Breast epithelium (tissue), 4 donors: ENCODE results near the gene CDK2. TPM values are rescaled to one million over a fixed set of nuclear protein-coding genes. Genes with fewer than 3 reads are reported as not detected.

Experiments
- DNase-seq, 2 donors: peaks; one replicate each; pipeline ENCODE4 v3.0.0-alpha.2; 2019; ENCODE audit warnings: low spot score in 2 of 2
- H3K27ac ChIP-seq, 2 donors: fragments of 200-600 bp; sonication (generic) in 1 of 2; one replicate each; pipeline ENCODE4 v1.5.1; 2016 to 2019; ENCODE audit warnings: mild to moderate bottlenecking in 1 of 2
- H3K27me3 ChIP-seq, 2 donors: fragments of 200-600 bp; sonication (generic) in 1 of 2; one replicate each; pipeline versions ENCODE4 v1.5.1 to v1.6.0; 2017 to 2019; ENCODE audit warnings: control low read depth in 1 of 2, mild to moderate bottlenecking in 1 of 2
- H3K36me3 ChIP-seq: fragments of 200-600 bp; one replicate; pipeline ENCODE4 v1.5.1; 2019
- H3K4me1 ChIP-seq, 2 donors: fragments of 200-600 bp; sonication (generic); one replicate each; pipeline ENCODE4 v1.5.1; 2016 to 2019; ENCODE audit warnings: control low read depth in 1 of 2
- H3K4me3 ChIP-seq, 3 donors: fragments of 200-600 bp; sonication (generic); 1 replicate in 2 of 3; 2 replicates in 1 of 3; pipeline ENCODE4 v1.5.1; 2016 to 2019; ENCODE audit warnings: mild to moderate bottlenecking in 3 of 3, moderate library complexity in 2 of 3
- H3K9me3 ChIP-seq, 2 donors: fragments of 200-600 bp; sonication (generic) in 1 of 2; one replicate each; pipeline ENCODE4 v1.5.1; 2016 to 2019; ENCODE audit warnings: control low read depth in 1 of 2
- POLR2A ChIP-seq: fragments of 450-650 bp; IDR thresholded peaks from one replicate; pipeline ENCODE4 v1.6.1; 2016; ENCODE audit warnings: antibody characterized with exemption, mild to moderate bottlenecking, moderate library complexity
- POLR2AphosphoS5 ChIP-seq, 3 donors: sonication (generic); formaldehyde crosslinking; IDR thresholded peaks; one replicate each; pipeline ENCODE4 v1.6.1; 2017; ENCODE audit warnings: antibody characterized with exemption in 3 of 3
- intact Hi-C: fragments of 100-400 bp; cut with DNase I; formaldehyde crosslinking; loops from one replicate; pipeline ENCODE4 v1.15.1; 2023; ENCODE audit warnings: low total_unique reads
- total RNA-seq, 3 donors: library from RNA; depleted of rRNA; stranded (reverse); fragments of >200 nt; gene quantifications; one replicate each; pipeline ENCODE4 v1.1.0, GENCODE V29; 2016
- TF ChIP-seq, protein P1 (sequence below), 3 donors: fragments of 450-650 bp; IDR thresholded peaks; one replicate each; pipeline ENCODE4 v1.5.1; 2016 to 2017; ENCODE audit warnings: antibody characterized with exemption in 3 of 3, mild to moderate bottlenecking in 3 of 3, moderate library complexity in 3 of 3

The CDK2 gene
- total RNA-seq, 3 donors from 2014 or later, result 8.2 to 27.2 (median 27.1) TPM

DNA sequence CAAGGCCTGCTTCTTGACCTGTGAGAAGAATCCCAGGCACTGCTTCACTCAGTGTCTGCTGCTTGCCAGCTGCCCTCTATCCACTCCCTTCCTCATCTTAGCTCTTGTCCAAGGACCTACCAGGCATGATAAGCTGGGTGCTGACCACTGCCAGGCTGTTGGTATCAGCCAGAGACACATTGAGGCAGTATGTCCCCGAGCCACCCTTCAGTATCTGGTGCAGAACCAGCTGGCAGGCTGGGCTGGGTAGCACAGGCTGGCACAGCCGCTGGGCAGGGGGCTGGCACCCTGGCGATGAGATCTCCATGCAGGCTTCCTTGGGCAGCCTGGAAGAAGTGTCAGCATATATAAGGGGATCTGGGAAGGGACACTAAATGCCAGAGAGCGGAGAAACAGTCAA, 11.3 kb upstream of the CDK2 start:
- no peak for DNase-seq
- no peaks in the 10 kb centered on the region for H3K9me3 ChIP-seq
- no peaks in the 10 kb centered on the region for H3K36me3 ChIP-seq
- TF ChIP-seq, protein P1, sequence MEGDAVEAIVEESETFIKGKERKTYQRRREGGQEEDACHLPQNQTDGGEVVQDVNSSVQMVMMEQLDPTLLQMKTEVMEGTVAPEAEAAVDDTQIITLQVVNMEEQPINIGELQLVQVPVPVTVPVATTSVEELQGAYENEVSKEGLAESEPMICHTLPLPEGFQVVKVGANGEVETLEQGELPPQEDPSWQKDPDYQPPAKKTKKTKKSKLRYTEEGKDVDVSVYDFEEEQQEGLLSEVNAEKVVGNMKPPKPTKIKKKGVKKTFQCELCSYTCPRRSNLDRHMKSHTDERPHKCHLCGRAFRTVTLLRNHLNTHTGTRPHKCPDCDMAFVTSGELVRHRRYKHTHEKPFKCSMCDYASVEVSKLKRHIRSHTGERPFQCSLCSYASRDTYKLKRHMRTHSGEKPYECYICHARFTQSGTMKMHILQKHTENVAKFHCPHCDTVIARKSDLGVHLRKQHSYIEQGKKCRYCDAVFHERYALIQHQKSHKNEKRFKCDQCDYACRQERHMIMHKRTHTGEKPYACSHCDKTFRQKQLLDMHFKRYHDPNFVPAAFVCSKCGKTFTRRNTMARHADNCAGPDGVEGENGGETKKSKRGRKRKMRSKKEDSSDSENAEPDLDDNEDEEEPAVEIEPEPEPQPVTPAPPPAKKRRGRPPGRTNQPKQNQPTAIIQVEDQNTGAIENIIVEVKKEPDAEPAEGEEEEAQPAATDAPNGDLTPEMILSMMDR (IDR thresholded peaks at IDR 0.05), result no peak
- no peak for TF ChIP-seq POLR2A
- TF ChIP-seq POLR2AphosphoS5 (IDR thresholded peaks at IDR 0.05), result no peak
- H3K27ac ChIP-seq, result peak overlapping the region in 1 of 2 donors; percentile 7
- H3K4me1 ChIP-seq, result no peaks in the 10 kb centered on the region
- intact Hi-C loops, result no loop called here
- H3K27me3 ChIP-seq, result no peaks in the 10 kb centered on the region
- H3K4me3 ChIP-seq, result no peak overlapping the region

DNA sequence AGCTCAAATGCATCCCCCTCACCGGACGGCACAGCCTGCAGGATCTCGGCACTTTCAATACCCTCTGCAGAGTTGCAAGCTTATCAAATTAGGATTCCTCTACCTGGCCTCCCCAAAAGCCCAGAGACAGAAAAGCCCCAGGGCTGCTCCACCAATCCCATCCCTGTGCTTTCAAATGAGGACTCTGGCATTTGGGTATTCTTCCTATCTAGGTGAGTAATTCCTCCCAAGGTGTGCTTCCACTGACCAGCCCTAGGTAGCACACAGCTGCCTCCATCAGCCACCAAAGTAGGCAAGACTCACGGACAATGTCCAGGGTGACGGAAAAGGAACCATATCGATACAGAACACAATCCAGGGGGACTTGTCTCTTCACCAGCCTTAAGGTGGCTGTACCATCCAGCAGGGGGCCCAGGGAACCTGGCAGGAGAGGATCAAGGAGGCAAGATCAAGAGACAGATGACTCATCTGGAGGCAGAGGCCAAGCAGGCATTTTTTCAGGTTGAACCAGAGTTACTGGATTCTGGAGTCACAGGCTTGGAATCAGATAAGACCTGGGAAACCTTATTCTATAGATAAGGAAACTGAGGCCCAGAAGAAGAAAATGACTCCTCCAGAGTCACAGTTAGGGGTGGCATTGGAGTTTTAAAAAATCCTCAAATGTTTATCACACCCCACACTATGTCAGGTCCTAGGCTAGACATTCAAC, 10.7 kb upstream of the CDK2 start:
- no peak overlapping the region for H3K4me3 ChIP-seq
- DNase-seq, result no peak
- peak overlapping the region in 1 of 2 donors; percentile 7 for H3K27ac ChIP-seq
- H3K27me3 ChIP-seq, result no peaks in the 10 kb centered on the region
- intact Hi-C loops, result no loop called here
- no peaks in the 10 kb centered on the region for H3K36me3 ChIP-seq
- no peaks in the 10 kb centered on the region for H3K9me3 ChIP-seq
- TF ChIP-seq, protein P1 (IDR thresholded peaks at IDR 0.05), result peak in 1 of 3 donors; percentile 13
- TF ChIP-seq POLR2AphosphoS5 (IDR thresholded peaks at IDR 0.05), result no peak
- no peaks in the 10 kb centered on the region for H3K4me1 ChIP-seq

DNA sequence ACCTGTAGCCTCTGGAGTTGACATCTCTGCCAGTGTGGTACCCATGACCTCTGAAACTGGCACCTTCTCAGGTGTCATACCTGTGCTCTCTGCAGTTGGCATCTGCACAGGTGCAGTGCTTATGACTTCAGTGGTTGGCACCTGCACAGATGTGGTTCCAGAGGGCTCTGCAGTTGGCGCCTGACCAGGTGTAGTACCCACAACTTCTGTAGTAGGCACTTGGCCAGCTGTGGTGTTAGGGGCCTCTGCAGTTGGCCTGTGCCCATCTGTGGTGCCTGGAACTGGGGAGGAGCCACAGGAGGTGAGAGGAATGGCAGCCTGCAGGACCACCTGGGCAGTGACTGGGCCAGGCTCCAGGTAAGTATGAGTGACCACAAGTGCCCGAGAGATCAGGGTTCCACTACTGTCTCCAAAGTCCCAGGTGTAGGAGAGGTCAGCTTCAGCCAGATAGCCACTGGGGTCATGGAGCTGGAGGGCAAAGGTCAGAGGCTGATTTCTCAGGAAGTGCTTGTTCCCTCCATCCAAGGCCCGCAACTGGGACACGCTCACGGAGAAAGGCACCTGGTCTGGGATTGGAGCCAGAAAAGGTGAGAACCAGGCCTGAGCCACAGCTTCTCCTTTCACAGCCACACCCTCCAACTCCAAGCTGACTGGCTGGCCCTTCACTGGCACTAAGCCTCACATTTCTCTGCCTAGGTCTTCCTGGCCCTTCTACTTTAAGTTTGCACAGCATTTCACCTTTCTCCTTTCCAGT, 9.3 kb upstream of the CDK2 start:
- Histone ChIP-seq H3K36me3 (no peaks in the 10 kb centered on the region), H3K27ac (peak overlapping the region; percentile 6 to 25), H3K4me1 (no peaks in the 10 kb centered on the region), H3K4me3 (no peak overlapping the region), H3K9me3 (no peaks in the 10 kb centered on the region), H3K27me3 (no peaks in the 10 kb centered on the region)
- intact Hi-C loops, result no loop called here
- peak; percentile 47 to 61 for DNase-seq
- TF ChIP-seq POLR2AphosphoS5 (IDR thresholded peaks at IDR 0.05) (no peak), POLR2A (no peak)
- TF ChIP-seq, protein P1 (IDR thresholded peaks at IDR 0.05), result no peak

DNA sequence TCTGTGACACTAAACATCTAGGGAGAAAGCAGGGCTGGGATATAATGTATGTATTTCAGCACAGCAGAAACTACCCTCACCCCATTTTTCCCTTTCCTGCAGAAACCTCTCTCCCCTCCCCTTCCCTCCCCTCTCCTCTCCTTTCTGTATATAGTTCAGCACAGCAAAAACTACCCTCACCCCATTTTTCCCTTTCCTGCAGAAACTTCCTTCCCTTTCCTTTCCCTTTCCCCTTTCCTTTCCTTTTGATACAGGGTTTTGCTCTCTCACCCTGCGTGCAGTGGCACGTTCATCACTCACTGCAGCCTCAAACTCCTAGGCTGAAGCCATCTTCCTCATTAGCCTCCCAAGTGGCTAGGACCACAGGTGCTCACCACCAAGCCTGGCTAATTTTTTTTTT, 2.9 kb upstream of the CDK2 start:
- peaks cover 0 to 12% of the 10 kb centered on the region in 2 donors for H3K4me1 ChIP-seq
- intact Hi-C loops, result loop anchor here (10.0 kb wide), 1 partner anchor 1959 kb away; the partner anchor contains the start of genes HOXC8 and HOXC9
- TF ChIP-seq, protein P1 (IDR thresholded peaks at IDR 0.05), result no peak
- no peak for TF ChIP-seq POLR2AphosphoS5 (IDR thresholded peaks at IDR 0.05)
- TF ChIP-seq POLR2A, result no peak
- no peaks in the 10 kb centered on the region for H3K27me3 ChIP-seq
- no peak for DNase-seq
- H3K9me3 ChIP-seq, result no peaks in the 10 kb centered on the region
- H3K27ac ChIP-seq, result no peak overlapping the region
- H3K36me3 ChIP-seq, result no peaks in the 10 kb centered on the region
- H3K4me3 ChIP-seq, result no peak overlapping the region

DNA sequence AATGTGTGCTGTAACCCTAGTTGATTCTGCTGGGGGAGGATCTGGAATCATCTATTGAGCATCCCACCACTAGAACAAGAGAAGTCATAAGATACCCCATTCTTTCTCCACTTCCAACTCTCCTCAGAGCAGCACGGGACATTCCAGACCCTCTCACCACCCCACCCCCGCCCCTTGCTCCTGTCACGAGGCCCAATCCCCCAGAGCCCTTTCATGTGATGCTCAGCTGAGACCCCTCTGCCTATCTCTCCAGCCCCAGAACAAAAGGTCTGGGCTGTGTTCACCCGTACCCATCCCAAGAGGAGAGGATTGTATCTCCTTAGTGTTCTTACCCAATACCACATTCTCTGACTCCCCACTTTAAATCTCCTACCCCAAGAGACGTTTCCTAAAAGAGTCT, 1.4 kb upstream of the CDK2 start:
- TF ChIP-seq POLR2AphosphoS5 (IDR thresholded peaks at IDR 0.05) (no peak), POLR2A (no peak)
- TF ChIP-seq, protein P1 (IDR thresholded peaks at IDR 0.05), result no peak
- peak overlapping the region; percentile 95 for H3K27ac ChIP-seq
- no peaks in the 10 kb centered on the region for H3K9me3 ChIP-seq
- intact Hi-C loops, result loop anchor here (10.0 kb wide), 1 partner anchor 1960 kb away; the partner anchor contains the start of genes HOXC8 and HOXC9
- peaks cover 0 to 12% of the 10 kb centered on the region in 2 donors for H3K4me1 ChIP-seq
- no peaks in the 10 kb centered on the region for H3K36me3 ChIP-seq
- no peak overlapping the region for H3K4me3 ChIP-seq
- no peak for DNase-seq
- H3K27me3 ChIP-seq, result no peaks in the 10 kb centered on the region
